ENCODE data around the gene ZMIZ1.

DNA sequence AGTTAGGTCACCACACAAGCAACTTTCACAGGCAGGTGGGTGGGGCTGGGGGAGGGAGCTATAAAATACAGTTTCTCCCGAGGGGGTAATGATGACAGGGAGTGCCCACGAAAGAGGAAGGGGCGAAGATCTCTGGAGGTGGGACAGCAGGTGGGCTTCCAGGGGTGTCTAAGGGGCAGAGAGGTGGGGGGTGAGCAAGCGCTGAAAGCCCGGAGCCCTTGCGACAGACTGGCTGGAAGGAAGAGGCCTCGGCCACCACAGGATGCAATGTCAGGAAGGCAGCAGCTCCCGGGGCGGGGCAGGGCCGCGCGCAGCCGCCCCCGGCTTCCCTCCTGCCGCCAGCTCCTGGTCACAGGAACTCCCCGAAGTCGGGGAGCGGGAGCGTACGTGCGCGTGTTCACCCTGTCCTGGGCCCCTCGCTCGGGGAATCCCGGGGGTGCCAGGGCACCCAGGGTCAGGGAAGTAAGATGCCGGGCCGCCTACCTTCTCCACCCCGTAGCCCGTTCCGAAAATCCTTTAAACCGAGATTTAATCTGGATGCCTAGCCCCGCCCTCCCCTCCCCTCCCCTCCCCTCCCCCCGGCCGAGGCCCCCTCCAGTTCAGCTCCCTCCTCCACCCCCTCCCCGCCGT lies 173.3 kb downstream of the ZMIZ1 start:
- TF ChIP-seq CTCF (conservative IDR thresholded peaks at IDR 0.05 in 1 of 2, IDR thresholded peaks at IDR 0.05 in 1 of 2; ENCODE audit: low read depth in 1 of 2, low read length in 2 of 2) (no peak), EZH2 (IDR thresholded peaks at IDR 0.05; ENCODE audit: low read length, missing control alignments) (no peak)

Measured in fibroblast of lung (primary cell).